K562 (cell line): ENCODE measurements around the gene TMEM203. TPM values are rescaled to one million over a fixed set of nuclear protein-coding genes. Genes with fewer than 3 reads are reported as not detected.

Source experiments
- BRF2 ChIP-seq: IDR thresholded peaks from 3 replicates; pipeline ENCODE4 v1.6.1; 2011; ENCODE audit warnings: borderline replicate concordance, mild to moderate bottlenecking; ENCODE audit not compliant: insufficient read length, insufficient read depth
- FOS ChIP-seq: IDR thresholded peaks from 3 replicates; pipeline ENCODE4 v1.6.1; 2011; ENCODE audit not compliant: insufficient read length; ENCODE audit errors: extremely low read depth
- NR1H2 ChIP-seq: sonication (generic); formaldehyde crosslinking; IDR thresholded peaks from 2 replicates; pipeline ENCODE4 v1.4.0; 2020; ENCODE audit warnings: mild to moderate bottlenecking, missing genetic modification reagents
- SNRNP70 ChIP-seq: fragments of 200-400 bp; formaldehyde crosslinking; optimal IDR thresholded peaks from 2 replicates; pipeline ENCODE3; 2017; ENCODE audit warnings: low read depth, low read length
- ZBTB33 ChIP-seq: sonication (generic); formaldehyde crosslinking; IDR thresholded peaks from 2 replicates; pipeline ENCODE4 v1.8.1; 2023; ENCODE audit warnings: mild to moderate bottlenecking, missing genetic modification reagents
- ZNF184 ChIP-seq: sonication (generic); formaldehyde crosslinking; IDR thresholded peaks from 2 replicates; pipeline ENCODE4 v1.5.0; 2020; ENCODE audit warnings: missing genetic modification reagents
- ZNF699 ChIP-seq: fragments of 250-450 bp; sonication (Bioruptor Pico); IDR thresholded peaks from 2 replicates; pipeline ENCODE4 v1.8.0; 2021; ENCODE audit warnings: mild to moderate bottlenecking, moderate library complexity; ENCODE audit not compliant: insufficient replicate concordance
- polyA plus RNA-seq, 8 experiments: library from polyadenylated mRNA; depleted of rRNA in 4 of 8; stranded (reverse) in 5 of 8; unstranded in 3 of 8; fragments of >200 nt; fragmentation: Nextera tagmentation in 2 of 8; fragmentation: Illumina TruSeq in 1 of 8; extraction: Ambion mirVana in 2 of 8; extraction: Trizol in 1 of 8; gene quantifications; 2 replicates each; pipeline versions ENCODE4 v1.2.1 to v1.2.3, GENCODE V29; 2011 to 2014; ENCODE audit warnings: inconsistent platforms in 1 of 8, missing spikeins in 1 of 8
- total RNA-seq, 7 experiments: library from RNA; depleted of rRNA in 6 of 7; stranded (reverse); fragments of >200 nt in 6 of 7; fragmentation: Illumina TruSeq in 2 of 7; extraction: Trizol in 2 of 7; gene quantifications; 2 replicates each; pipeline versions ENCODE4 v1.2.1 to v1.2.3, GENCODE V29; 2011 to 2021; ENCODE audit warnings: low replicate concordance in 1 of 7

Gene TMEM203
- total and polyA plus RNA-seq, 9 of the 15 experiments (the other 6 are each of a cell fraction or from before 2014, with no cell fraction given), result 8.8 to 59.5 (median 37.6) TPM

GRCh38 chr9:137236238-137236935 is 30.9 kb upstream of the TMEM203 start (continued):
- TF ChIP-seq ZNF184 (no peak), SNRNP70 (no peak), ZBTB33 (CRISPR knock-in tag) (peak; percentile 85), FOS (no peak), ZNF699 (CRISPR knock-in tag) (no peak), NR1H2 (0 out of 2 replicates have a peak, but pooled peaks have one; percentile 83), BRF2 (no peak)
